ENCODE measurements around the gene BPGM.

GRCh38 chr7:134696261-134696660 lies 49.6 kb downstream of the BPGM start:
- TF ChIP-seq CTCF (IDR thresholded peaks at IDR 0.05): no peak
- no peak for TF ChIP-seq POLR2A (IDR thresholded peaks at IDR 0.05)
